Activated CD4-positive, alpha-beta memory T cell treated with anti-CD3 and anti-CD28 coated beads for 36 hours (primary cell): ENCODE measurements around the gene KIF20B. TPM values are rescaled to one million over a fixed set of nuclear protein-coding genes. Genes with fewer than 3 reads are reported as not detected.

Experiments
- total RNA-seq, 2 experiments: library from RNA; stranded (reverse); gene quantifications; one replicate each; pipeline ENCODE4 v1.2.3, GENCODE V29; 2021

Gene KIF20B
- total RNA-seq, 2 experiments from 2014 or later: 65.3 to 65.6 TPM

Other genes with a start within 250 kb of the KIF20B start
- gene SLC16A12, start 166.0 kb upstream of the KIF20B start, total RNA-seq: not detected
- gene PANK1, start 56.3 kb upstream of the KIF20B start, total RNA-seq: 1 to 10 TPM; 2.1 to 2.5 TPM